Stimulated activated CD4-positive, alpha-beta T cell treated with anti-CD3 and anti-CD28 coated beads, Interleukin-1b, Interleukin-23, amount 100 ng/mL, for 24 hours (primary cell): ENCODE measurements around the gene STYX.
"Not testable (repeated sequence)": the region's sequence is repeated elsewhere in the genome, so short reads cannot be mapped to it uniquely, and the experiment has no call there.

Experiments
- DNase-seq, 4 experiments: peaks; one replicate each; pipeline ENCODE4 v3.0.0-alpha.2; 2020; ENCODE audit warnings: low read depth in 4 of 4, low spot score in 1 of 4

STYX gene

GRCh38 chr14:52723514-52724359 lies 6.2 kb upstream of the STYX start:
- no peak for DNase-seq

- no peak for DNase-seq
These were observed 5.7 kb upstream of the STYX start for GRCh38 chr14:52724360-52724644.

GRCh38 chr14:52727509-52727908 lies 2.5 kb upstream of the STYX start:
- not testable (repeated sequence) for DNase-seq

GRCh38 chr14:52729035-52729434 lies 931 bp upstream of the STYX start:
- not testable (repeated sequence) for DNase-seq

DNA sequence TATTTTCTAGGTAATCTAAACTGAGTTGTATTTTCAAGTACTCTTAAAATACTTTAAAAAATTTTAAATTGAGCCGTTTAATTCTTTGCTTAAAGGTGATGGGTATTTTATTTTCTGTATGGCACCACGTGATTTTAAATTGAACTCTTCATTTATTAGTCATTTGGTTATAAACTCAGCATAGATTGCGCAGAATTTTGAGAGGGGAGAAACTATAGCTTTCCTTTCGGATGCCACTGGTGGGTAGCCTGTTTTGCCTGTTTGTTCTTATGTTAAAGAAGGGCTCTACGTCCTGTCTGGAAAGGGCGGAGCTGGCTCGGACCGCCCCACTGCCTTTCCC lies 411 bp upstream of the STYX start:
- no peak for DNase-seq

DNA sequence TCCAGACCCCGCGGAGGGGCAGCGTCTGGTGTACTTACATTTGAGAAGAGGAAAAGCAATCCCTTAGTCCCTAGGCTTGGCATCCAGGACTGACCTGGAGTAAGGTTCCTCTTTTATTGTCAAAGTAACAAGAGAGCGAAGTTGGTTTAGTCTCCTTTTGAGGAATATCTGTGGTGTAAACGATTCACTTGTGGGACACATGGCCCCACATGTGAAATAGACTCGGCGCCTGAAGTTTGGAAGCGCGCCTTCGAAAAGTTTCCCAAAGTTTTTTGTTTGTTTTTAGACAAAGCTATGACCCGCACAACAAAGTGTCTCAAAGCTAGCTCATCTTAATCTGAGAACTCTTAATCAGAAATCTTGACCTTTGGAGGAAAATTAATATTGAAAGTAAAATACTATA lies 744 bp downstream of the STYX start:
- no peak for DNase-seq

- no peak for DNase-seq
These were observed 3.9 kb downstream of the STYX start for GRCh38 chr14:52733824-52734223.

- no peak for DNase-seq
These were observed 6.0 kb downstream of the STYX start for GRCh38 chr14:52735921-52736489.

GRCh38 chr14:52738409-52738808 lies 8.4 kb downstream of the STYX start:
- DNase-seq, result no peak

GRCh38 chr14:52740751-52741150 lies 10.8 kb downstream of the STYX start:
- no peak for DNase-seq

- DNase-seq, result no peak
These were observed 11.9 kb downstream of the STYX start for GRCh38 chr14:52741865-52742264.

- DNase-seq, result no peak
These were observed 18.8 kb downstream of the STYX start for GRCh38 chr14:52748647-52749292.

- no peak for DNase-seq
These were observed 25.8 kb downstream of the STYX start for GRCh38 chr14:52755607-52756316.

DNA sequence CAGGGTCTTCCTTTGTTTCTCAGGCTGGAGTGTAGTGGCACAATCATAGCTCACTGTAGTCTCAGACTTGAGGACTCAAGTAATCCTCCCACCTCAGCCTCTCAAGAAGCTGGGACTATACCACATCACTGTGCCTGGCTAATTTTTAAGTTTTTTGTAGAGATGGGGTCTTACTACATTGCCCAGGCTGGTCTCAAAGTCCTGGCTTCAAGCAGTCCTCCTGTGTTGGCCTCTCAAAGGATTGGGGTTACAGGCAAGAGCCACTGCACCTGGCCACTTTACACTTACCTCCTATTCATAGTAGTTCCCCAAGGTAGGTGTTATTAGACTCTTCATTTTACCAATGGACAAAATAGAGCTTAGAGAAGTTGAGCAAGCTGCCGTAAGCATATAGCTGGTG lies 29.2 kb downstream of the STYX start:
- DNase-seq, result no peak

GRCh38 chr14:52762923-52763322 lies 33.0 kb downstream of the STYX start:
- not testable (repeated sequence) for DNase-seq

DNA sequence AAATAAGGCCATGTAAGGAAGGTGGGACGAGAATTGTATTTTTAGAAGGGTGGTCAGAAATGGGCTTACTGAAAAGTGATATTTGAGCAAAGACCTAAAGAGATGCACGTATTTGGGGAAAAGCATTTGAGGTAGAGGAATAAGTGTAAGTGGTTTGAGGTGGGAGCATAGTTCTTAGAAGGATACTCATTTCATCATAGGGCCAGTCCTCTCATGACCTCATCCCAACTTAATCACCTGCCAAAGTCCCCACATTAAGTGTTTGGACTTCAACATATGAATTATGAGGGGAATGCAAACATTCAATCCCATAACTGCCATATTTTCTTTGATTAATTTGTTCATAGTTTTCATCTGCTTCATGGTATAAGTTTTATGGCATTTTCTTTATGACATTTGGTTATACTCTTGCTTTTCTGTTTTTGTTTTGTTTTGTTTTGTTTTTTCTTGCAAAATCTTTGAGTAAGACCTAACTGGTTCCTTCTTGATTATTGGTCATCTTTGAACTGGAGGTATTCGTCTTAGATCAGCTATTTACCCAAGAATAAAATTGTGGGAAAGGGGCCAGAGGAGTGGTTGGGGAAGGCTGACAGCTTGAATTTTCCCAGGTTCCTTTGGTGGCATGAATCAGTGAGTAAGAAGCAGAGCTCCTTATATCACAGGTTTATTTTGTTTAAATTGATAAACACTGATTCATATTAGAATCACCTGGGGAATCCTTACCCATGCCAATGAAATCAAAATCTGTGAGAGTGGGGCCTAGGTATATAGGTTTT lies 37.3 kb downstream of the STYX start:
- no peak for DNase-seq

DNA sequence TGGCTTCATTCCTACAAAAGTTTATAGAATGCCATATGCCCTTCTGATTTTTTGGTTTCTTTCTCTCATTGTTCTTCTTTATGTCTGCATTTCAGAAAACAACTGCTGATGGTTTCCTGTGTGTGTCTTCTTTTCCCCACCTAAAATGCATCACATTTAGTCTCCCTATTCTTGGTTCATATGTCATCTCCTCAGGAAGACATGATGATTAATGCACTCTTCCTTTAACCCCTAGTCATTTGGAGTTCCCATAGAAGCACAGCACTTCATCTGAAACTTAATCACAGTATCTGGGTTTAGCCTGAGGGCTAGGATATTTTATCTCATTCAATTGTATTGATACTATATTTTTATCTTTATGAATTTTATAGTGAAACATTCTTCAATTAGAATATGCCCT lies 39.9 kb downstream of the STYX start:
- no peak for DNase-seq

- no peak for DNase-seq
These were observed 46.9 kb downstream of the STYX start for GRCh38 chr14:52776816-52777215.

DNA sequence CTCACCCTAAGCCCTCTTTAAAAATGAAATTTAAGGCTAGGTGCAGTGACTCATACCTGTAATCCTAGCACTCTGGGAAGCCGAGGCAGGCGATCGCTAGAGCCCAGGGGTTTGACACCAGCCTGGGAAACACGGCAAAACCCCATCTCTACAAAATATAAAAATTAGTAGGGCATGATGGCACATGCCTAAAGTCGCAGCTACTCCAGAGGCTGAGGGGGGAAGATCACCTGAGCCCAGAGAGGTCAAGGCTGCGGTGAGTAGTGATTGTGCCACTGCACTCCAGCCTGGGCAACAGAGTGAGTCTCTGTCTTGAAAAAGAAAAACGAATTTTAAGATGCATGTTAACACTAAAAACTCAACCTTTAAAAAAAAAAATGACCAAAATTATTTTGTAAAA lies 48.7 kb downstream of the STYX start:
- DNase-seq, result no peak

- DNase-seq, result no peak
These were observed 50.9 kb downstream of the STYX start for GRCh38 chr14:52780893-52781292.

GRCh38 chr14:52781629-52782028 lies 51.7 kb downstream of the STYX start:
- no peak for DNase-seq
